ENCODE measurements around the gene CHMP5. TPM values are rescaled to one million over a fixed set of nuclear protein-coding genes. Genes with fewer than 3 reads are reported as not detected.

CHMP5 gene
- 80.0 to 132 TPM (median 82.7 TPM) in 3 replicates for polyA plus RNA-seq
- polyA plus RNA-seq (2011; ENCODE audit: low read depth): 154 TPM
- 93.3 and 137 TPM in 2 replicates for polyA plus RNA-seq (2011; cell fraction: cytosol; rRNA removed)
- 59.9 and 92.7 TPM in 2 replicates for polyA plus RNA-seq (2011; cell fraction: nucleus; rRNA removed)
- polyA plus RNA-seq (2012; ENCODE audit: low replicate concordance): 72.5 and 125 TPM in 2 replicates
- polyA minus RNA-seq: 2.2 to 32.5 TPM (median 14.6 TPM) in 3 replicates
- 29.4 TPM for polyA minus RNA-seq (2011; cell fraction: cytosol; rRNA and poly(A)+ RNA removed)
- polyA minus RNA-seq (2011; cell fraction: nucleus; rRNA and poly(A)+ RNA removed): 10.1 and 21.1 TPM in 2 replicates

DNA sequence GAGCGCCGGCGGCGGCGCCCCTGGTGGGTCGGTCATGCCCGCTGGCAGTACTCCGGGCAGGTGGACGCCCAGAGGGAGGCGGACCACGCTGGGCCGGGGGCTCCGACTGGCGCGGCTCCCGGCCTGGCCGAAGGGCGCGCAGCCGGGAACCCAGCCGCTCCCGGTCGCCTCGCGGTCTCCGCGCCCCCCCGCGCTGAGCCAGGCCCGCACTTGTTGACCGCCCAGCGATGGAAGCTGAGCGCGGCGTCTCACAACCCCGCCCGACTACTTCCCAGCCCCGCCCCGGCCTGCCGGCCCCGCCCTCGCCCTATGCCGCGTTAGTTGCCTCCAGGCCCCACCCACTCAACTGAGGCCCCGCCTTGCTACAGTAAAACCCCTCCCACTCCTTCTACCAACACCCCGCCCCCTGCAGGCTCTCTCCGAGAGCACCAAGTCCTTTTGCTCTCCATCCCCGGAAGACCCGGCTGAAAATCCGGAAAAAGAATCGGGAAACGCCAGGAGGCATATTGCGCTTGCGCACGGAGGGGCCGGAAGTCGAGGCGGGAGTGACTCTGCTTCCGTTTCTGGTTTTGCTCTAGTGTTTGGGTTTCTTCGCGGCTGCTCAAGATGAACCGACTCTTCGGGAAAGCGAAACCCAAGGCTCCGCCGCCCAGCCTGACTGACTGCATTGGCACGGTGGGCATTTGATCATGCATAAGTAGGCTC lies at the start of gene CHMP5, which contains the start of gene BAG1:
TSS of gene CHMP5 (plus strand) at position 577 of the 705 bp plus-strand sequence. CDS start at position 607, 30 bp downstream.
TSS of gene BAG1 (minus strand) at position 236 of the 705 bp plus-strand sequence.
- H3K9me1 ChIP-seq (ENCODE audit: control insufficient read depth, extremely low read depth, insufficient read depth, low read length): no peaks in the 10 kb centered on the region
- no peak for TF ChIP-seq EZH2 (IDR thresholded peaks at IDR 0.05; ENCODE audit: low read length)
- TF ChIP-seq, protein P1, sequence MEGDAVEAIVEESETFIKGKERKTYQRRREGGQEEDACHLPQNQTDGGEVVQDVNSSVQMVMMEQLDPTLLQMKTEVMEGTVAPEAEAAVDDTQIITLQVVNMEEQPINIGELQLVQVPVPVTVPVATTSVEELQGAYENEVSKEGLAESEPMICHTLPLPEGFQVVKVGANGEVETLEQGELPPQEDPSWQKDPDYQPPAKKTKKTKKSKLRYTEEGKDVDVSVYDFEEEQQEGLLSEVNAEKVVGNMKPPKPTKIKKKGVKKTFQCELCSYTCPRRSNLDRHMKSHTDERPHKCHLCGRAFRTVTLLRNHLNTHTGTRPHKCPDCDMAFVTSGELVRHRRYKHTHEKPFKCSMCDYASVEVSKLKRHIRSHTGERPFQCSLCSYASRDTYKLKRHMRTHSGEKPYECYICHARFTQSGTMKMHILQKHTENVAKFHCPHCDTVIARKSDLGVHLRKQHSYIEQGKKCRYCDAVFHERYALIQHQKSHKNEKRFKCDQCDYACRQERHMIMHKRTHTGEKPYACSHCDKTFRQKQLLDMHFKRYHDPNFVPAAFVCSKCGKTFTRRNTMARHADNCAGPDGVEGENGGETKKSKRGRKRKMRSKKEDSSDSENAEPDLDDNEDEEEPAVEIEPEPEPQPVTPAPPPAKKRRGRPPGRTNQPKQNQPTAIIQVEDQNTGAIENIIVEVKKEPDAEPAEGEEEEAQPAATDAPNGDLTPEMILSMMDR (optimal IDR thresholded peaks at IDR 0.05 in 1 of 3, IDR thresholded peaks at IDR 0.05 in 1 of 3, conservative IDR thresholded peaks at IDR 0.05 in 1 of 3; ENCODE audit: extremely low read depth in 1 of 3, insufficient read depth in 2 of 3, low read length in 3 of 3): peak; percentile 9 to 32 (median 11)

DNA sequence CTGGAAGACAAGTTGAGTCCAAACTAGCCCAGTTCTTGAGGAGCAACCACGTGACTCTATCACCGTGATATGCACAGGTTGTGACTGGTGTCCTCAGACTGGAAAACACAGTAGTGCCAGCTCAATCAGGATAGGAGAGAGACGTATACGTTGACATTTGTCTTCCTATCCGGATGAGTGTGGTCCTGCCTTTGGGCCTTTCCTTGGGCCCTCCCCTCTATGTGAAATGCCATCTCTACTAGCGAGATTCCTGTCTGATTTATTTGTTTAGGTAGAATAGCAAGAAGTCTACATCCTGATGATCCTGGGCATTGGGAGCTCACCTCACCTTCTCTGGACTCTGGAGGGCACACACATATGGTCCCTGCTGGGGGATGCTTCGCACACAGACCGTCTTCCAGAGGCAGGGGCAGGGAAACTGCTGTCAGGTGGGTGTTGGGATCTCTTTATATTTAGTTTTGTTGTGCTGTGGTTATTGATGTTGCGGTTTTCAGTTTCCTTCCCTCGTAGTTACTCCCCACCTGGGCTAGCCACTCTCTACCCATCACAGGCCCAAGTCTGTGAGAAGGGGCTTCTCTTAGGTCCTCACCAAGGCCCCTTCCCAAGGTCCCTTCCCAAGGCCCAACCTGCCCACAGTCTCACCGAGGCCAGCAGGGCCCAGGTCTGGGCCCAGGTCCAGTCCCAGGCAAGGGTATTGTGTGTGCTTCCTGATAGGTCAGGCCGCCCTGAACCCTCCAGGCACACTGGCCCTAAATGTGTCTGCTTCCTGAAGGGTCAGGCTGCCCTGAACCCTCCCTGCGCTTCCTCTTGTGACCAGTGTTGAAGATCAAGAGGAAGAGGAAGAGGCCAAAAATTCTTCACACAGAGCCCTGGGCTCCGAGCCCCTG lies 43.9 kb upstream of the CHMP5 start:
- no peaks in the 10 kb centered on the region for H3K36me3 ChIP-seq (ENCODE audit: control insufficient read depth in 2 of 2, extremely low read depth in 1 of 2, insufficient read depth in 2 of 2, low read length in 2 of 2)
- H4K20me1 ChIP-seq (ENCODE audit: control insufficient read depth, extremely low read depth, insufficient read depth, low read length): no peaks in the 10 kb centered on the region
- dilution Hi-C loops (cut with MboI; ENCODE audit: extremely low pct_ligation_motif_present, low sequenced_read_pairs): no loop called here
- H3K79me2 ChIP-seq (ENCODE audit: control insufficient read depth, insufficient read depth, low read length): no peaks in the 10 kb centered on the region
- TF ChIP-seq, protein P1 (optimal IDR thresholded peaks at IDR 0.05 in 1 of 3, IDR thresholded peaks at IDR 0.05 in 1 of 3, conservative IDR thresholded peaks at IDR 0.05 in 1 of 3; ENCODE audit: extremely low read depth in 1 of 3, insufficient read depth in 2 of 3, low read length in 3 of 3): no peak
- no peak for TF ChIP-seq EZH2 (IDR thresholded peaks at IDR 0.05; ENCODE audit: low read length)
- H3K9ac ChIP-seq (ENCODE audit: control insufficient read depth, extremely low read depth, insufficient read depth, low read length): no peak overlapping the region
- no peak overlapping the region for H2AFZ ChIP-seq (ENCODE audit: control insufficient read depth, low read length)
- H3K27me3 ChIP-seq (ENCODE audit: control insufficient read depth, extremely low read depth, insufficient read depth, low read length): no peaks in the 10 kb centered on the region
- H3K27ac ChIP-seq (ENCODE audit: control insufficient read depth, insufficient read depth, low read length): peak overlapping the region; percentile 60
- H3K4me2 ChIP-seq (ENCODE audit: control insufficient read depth, extremely low read depth, insufficient read depth, low read depth, low read length): no peak overlapping the region
- no peaks in the 10 kb centered on the region for H3K9me1 ChIP-seq (ENCODE audit: control insufficient read depth, extremely low read depth, insufficient read depth, low read length)
- DNase-seq (ENCODE audit: low read depth, low spot score) (no peak), FAIRE-seq (no peak)
- H3K4me1 ChIP-seq (ENCODE audit: control insufficient read depth, extremely low read depth, insufficient read depth, low read length): peaks cover 22% of the 10 kb centered on the region
- no peaks in the 10 kb centered on the region for H3K9me3 ChIP-seq (ENCODE audit: control insufficient read depth, low read depth, low read length)
- H3K4me3 ChIP-seq (ENCODE audit: control insufficient read depth in 2 of 3, extremely low read depth in 1 of 3, insufficient read depth in 2 of 3, low read depth in 1 of 3, low read length in 3 of 3): no peak overlapping the region

More for the DNA sequence above, at the start of gene CHMP5, which contains the start of gene BAG1:
- H3K36me3 ChIP-seq (ENCODE audit: control insufficient read depth in 2 of 2, extremely low read depth in 1 of 2, insufficient read depth in 2 of 2, low read length in 2 of 2): peaks cover 15 to 17% of the 10 kb centered on the region in 2 experiments
- peaks cover 18% of the 10 kb centered on the region for H3K4me1 ChIP-seq (ENCODE audit: control insufficient read depth, extremely low read depth, insufficient read depth, low read length)
- no peaks in the 10 kb centered on the region for H3K27me3 ChIP-seq (ENCODE audit: control insufficient read depth, extremely low read depth, insufficient read depth, low read length)
- peak within 1 kb of the TSS; percentile 75 to 98 (median 93) for H3K4me3 ChIP-seq (ENCODE audit: control insufficient read depth in 2 of 3, extremely low read depth in 1 of 3, insufficient read depth in 2 of 3, low read depth in 1 of 3, low read length in 3 of 3)
- FAIRE-seq (peak; percentile 72), DNase-seq (ENCODE audit: low read depth, low spot score) (peak; percentile 99)
- dilution Hi-C loops (cut with MboI; ENCODE audit: extremely low pct_ligation_motif_present, low sequenced_read_pairs): no loop called here
- peak within 1 kb of the TSS; percentile 96 for H3K27ac ChIP-seq (ENCODE audit: control insufficient read depth, insufficient read depth, low read length)
- H3K9ac ChIP-seq (ENCODE audit: control insufficient read depth, extremely low read depth, insufficient read depth, low read length): peak within 1 kb of the TSS; percentile 98
- no peaks in the 10 kb centered on the region for H3K9me3 ChIP-seq (ENCODE audit: control insufficient read depth, low read depth, low read length)
- H3K79me2 ChIP-seq (ENCODE audit: control insufficient read depth, insufficient read depth, low read length): peaks cover 42% of the 10 kb centered on the region
- H3K4me2 ChIP-seq (ENCODE audit: control insufficient read depth, extremely low read depth, insufficient read depth, low read depth, low read length): peak within 1 kb of the TSS; percentile 88
- no peaks in the 10 kb centered on the region for H4K20me1 ChIP-seq (ENCODE audit: control insufficient read depth, extremely low read depth, insufficient read depth, low read length)
- peak within 1 kb of the TSS; percentile 81 for H2AFZ ChIP-seq (ENCODE audit: control insufficient read depth, low read length)
